Adrenal gland (tissue), 12 donors: ENCODE results near the gene NELL2. TPM values are rescaled to one million over a fixed set of nuclear protein-coding genes. Genes with fewer than 3 reads are reported as not detected.

ENCODE experiments used
- DNase-seq, 7 donors: peaks; one replicate each; pipeline ENCODE4 v3.0.0-alpha.2; 2019 to 2020
- H3K27ac ChIP-seq, 5 donors: fragments of 200-600 bp; sonication (generic) in 4 of 5; 1 replicate in 3 of 5; 2 replicates in 2 of 5; pipeline versions ENCODE4 v1.5.1 to v1.8.0; 2016 to 2020; ENCODE audit warnings: mild to moderate bottlenecking in 1 of 5
- H3K27me3 ChIP-seq: fragments of 200-600 bp; 2 replicates; pipeline ENCODE4 v1.8.0; 2021
- H3K36me3 ChIP-seq, 2 donors: fragments of 200-600 bp; replicated peaks in 1 of 2; 1 replicate in 1 of 2; 2 replicates in 1 of 2; pipeline versions ENCODE4 v1.5.1 to v1.8.0; 2018 to 2022
- H3K4me1 ChIP-seq, 2 donors: fragments of 200-600 bp; replicated peaks in 1 of 2; 1 replicate in 1 of 2; 2 replicates in 1 of 2; pipeline versions ENCODE4 v1.5.1 to v1.8.0; 2018 to 2021
- H3K4me3 ChIP-seq, 4 donors: fragments of 200-600 bp; sonication (generic) in 3 of 4; one replicate each; pipeline ENCODE4 v1.5.1; 2016 to 2018
- H3K9me3 ChIP-seq, 3 donors: fragments of 200-600 bp; sonication (generic) in 1 of 3; replicated peaks in 1 of 3; 1 replicate in 2 of 3; 2 replicates in 1 of 3; pipeline versions ENCODE4 v1.5.1 to v1.8.0; 2016 to 2021
- CTCF ChIP-seq, 6 experiments: fragments of 450-650 bp in 4 of 6; fragments of 200-600 bp in 2 of 6; sonication (generic) in 1 of 6; IDR thresholded peaks; 1 replicate in 5 of 6; 2 replicates in 1 of 6; pipeline versions ENCODE4 v1.5.1 to v1.8.0; 2016 to 2021; ENCODE audit warnings: antibody characterized with exemption in 6 of 6, mild to moderate bottlenecking in 2 of 6, moderate library complexity in 1 of 6
- POLR2A ChIP-seq, 2 donors: fragments of 450-650 bp; IDR thresholded peaks; one replicate each; pipeline ENCODE4 v1.6.1; 2017; ENCODE audit warnings: antibody characterized with exemption in 2 of 2, mild to moderate bottlenecking in 2 of 2, moderate library complexity in 1 of 2
- WGBS, 4 donors: extraction: QIAGEN DNeasy Blood & Tissue Kit in 2 of 4; methylation state at CpG; one replicate each; pipeline versions ENCODE4 v1.1.5 to v1.1.7; 2013 to 2017; 5-methylcytosine and 5-hydroxymethylcytosine counted together
- intact Hi-C, 2 donors: fragments of 100-400 bp; cut with DNase I; formaldehyde crosslinking; loops; one replicate each; pipeline versions ENCODE4 v1.14.1 to v1.15.0; 2022 to 2023
- polyA plus RNA-seq, 3 donors: library from polyadenylated mRNA; stranded (reverse); fragments of 200-250 nt in 2 of 3; fragments of 350-450 nt in 1 of 3; fragmentation: Illumina TruSeq in 1 of 3; extraction: RNeasy Lipid Tissue Mini Kit (QIAGEN cat#74804) in 1 of 3; gene quantifications; one replicate each; pipeline ENCODE4 v1.2.3, GENCODE V29; 2013 to 2014
- total RNA-seq, 9 donors: library from RNA; depleted of rRNA in 4 of 9; stranded (reverse); fragments of >200 nt in 4 of 9; fragments of 120-200 nt in 1 of 9; fragmentation: NEBNext Ultra II Directional in 1 of 9; extraction: Animal tissue kit (Norgen Biotek cat#: 25700) in 1 of 9; gene quantifications; one replicate each; pipeline versions ENCODE4 v1.1.0 to v1.2.4, GENCODE V29; 2013 to 2023
- donor health status: healthy with polysubstance abuse.
- donor health status: Bipolar disorder and iron deficiency.
- donor health status: DM: yes; HTN: yes; CAD: no.
- donor health status: DM: no; HTN: no; CAD: no.
- donor health status: DM: no; HTN: no; CAD: no.
- donor health status: DM: yes; HTN: yes; CAD: no.

NELL2 gene
- total and polyA plus RNA-seq, 12 donors = 0.35 to 26.5 (median 6.0) TPM; not detected in 1

DNA sequence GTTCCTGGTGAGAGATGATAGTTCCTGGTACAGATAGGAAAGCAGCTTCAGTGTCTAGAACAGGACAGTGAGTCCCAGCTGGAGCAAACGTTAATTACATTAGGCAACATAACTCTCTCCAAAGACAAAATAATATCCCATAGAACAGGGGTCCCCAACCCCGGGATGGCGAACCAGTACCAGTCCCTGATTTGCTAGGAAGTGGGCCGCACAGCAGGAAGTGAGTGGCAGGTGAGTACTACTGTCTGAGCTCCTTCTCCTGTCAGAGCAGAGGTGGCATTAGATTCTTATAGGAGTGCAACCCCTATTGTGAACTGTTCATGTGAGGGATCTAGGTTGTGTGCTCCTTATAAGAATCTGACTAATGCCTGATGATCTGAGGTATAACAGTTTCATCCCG lies 204.1 kb downstream of the NELL2 start:
- Histone ChIP-seq H3K36me3 (no peaks in the 10 kb centered on the region), H3K27me3 (no peaks in the 10 kb centered on the region), H3K4me1 (no peaks in the 10 kb centered on the region), H3K27ac (no peak overlapping the region), H3K4me3 (no peak overlapping the region), H3K9me3 (no peaks in the 10 kb centered on the region)
- WGBS, 4 donors = 67 to 83% (median 83%) methylated on average over 5 of the region's 5 CpGs
- no peak for TF ChIP-seq CTCF (IDR thresholded peaks at IDR 0.05)
- no peak for TF ChIP-seq POLR2A (IDR thresholded peaks at IDR 0.05)
- DNase-seq = no peak
- intact Hi-C loops = no loop called here

- intact Hi-C loops = no loop called here
- DNase-seq = no peak
- H3K36me3 ChIP-seq = no peaks in the 10 kb centered on the region
- H3K27ac ChIP-seq = no peak overlapping the region
- H3K4me1 ChIP-seq = no peaks in the 10 kb centered on the region
- 67 to 85% (median 79%) methylated on average over 1 to 4 of the region's 4 CpGs for WGBS, 4 donors
- no peak overlapping the region for H3K4me3 ChIP-seq
- no peak for TF ChIP-seq POLR2A (IDR thresholded peaks at IDR 0.05)
- no peak for TF ChIP-seq CTCF (IDR thresholded peaks at IDR 0.05)
- no peaks in the 10 kb centered on the region for H3K27me3 ChIP-seq
- H3K9me3 ChIP-seq = no peaks in the 10 kb centered on the region
Measured at GRCh38 chr12:44668443-44668842, 207.7 kb downstream of the NELL2 start.

GRCh38 chr12:44667461-44667860 lies 208.7 kb downstream of the NELL2 start:
- Histone ChIP-seq H3K27me3 (no peaks in the 10 kb centered on the region), H3K9me3 (no peaks in the 10 kb centered on the region), H3K27ac (no peak overlapping the region), H3K36me3 (no peaks in the 10 kb centered on the region), H3K4me1 (no peaks in the 10 kb centered on the region), H3K4me3 (no peak overlapping the region)
- DNase-seq = no peak
- intact Hi-C loops = no loop called here
- TF ChIP-seq POLR2A (IDR thresholded peaks at IDR 0.05) = no peak
- TF ChIP-seq CTCF (IDR thresholded peaks at IDR 0.05) = no peak
- WGBS, 4 donors = 48 to 56% (median 53%) methylated on average over 4 of the region's 4 CpGs

DNA sequence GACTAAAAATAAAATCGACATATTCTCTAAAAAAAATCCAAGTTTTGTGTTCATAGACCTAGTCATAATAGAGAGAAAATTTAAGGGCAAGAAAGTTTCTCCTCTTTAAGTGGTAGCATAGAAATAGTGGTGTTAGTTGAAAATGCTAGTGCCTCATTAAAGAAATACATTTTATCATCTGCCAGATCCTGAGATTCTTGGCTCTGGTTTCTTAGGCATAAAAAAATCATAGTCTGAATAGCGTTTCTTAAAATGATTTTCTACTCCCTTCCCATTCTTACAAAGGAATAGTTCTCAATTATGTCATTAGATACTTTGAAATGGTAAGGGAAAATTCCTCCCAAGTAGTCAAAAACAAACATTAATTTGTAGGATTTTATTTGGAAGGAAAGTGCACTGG lies 212.8 kb downstream of the NELL2 start:
- intact Hi-C loops = no loop called here
- H3K9me3 ChIP-seq = no peaks in the 10 kb centered on the region
- no peaks in the 10 kb centered on the region for H3K4me1 ChIP-seq
- H3K36me3 ChIP-seq = no peaks in the 10 kb centered on the region
- no peak overlapping the region for H3K4me3 ChIP-seq
- TF ChIP-seq CTCF (IDR thresholded peaks at IDR 0.05) = no peak
- no peak for TF ChIP-seq POLR2A (IDR thresholded peaks at IDR 0.05)
- 55 to 66% (median 59%) methylated on average over 2 of the region's 2 CpGs for WGBS, 4 donors
- H3K27ac ChIP-seq = no peak overlapping the region
- no peak for DNase-seq
- H3K27me3 ChIP-seq = no peaks in the 10 kb centered on the region
